GM21526 (cell line): Measurements from ENCODE around the gene PRKAR2A.

Source experiments
- ATAC-seq: cut with Tn5 transposase; IDR thresholded peaks from one replicate; pipeline ENCODE4 v1.9.1; 2021; ENCODE audit warnings: moderate library complexity; ENCODE audit not compliant: unreplicated experiment, low FRiP score

Gene PRKAR2A

GRCh38 chr3:48847504-48848423, at the start of gene PRKAR2A:
TSS of gene PRKAR2A (minus strand) at chr3:48847874. CDS start at chr3:48847596, 278 bp downstream.
- peak; percentile 85 for ATAC-seq

GRCh38 chr3:48896936-48897335, 49.3 kb upstream of the PRKAR2A start:
- ATAC-seq, result no peak

DNA sequence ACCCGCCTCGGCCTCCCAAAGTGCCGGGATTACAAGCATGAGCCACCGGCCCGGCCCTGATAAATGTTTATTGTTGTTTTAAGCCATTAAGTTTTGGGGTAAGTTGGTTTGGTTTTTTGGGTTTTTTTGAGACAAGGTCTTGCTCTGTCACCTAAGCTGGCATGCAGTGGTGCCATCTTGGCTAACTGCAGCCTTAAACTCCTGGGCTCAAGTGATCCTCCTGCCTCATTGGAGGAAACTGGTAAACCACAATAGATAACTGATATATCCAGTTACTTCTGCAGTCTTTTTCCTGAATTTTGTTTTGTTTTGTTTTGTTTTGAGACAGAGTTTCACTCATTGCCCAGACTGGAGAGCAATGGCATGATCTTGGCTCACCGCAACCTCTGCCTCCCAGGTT, 46.8 kb upstream of the PRKAR2A start:
- ATAC-seq, result no peak

DNA sequence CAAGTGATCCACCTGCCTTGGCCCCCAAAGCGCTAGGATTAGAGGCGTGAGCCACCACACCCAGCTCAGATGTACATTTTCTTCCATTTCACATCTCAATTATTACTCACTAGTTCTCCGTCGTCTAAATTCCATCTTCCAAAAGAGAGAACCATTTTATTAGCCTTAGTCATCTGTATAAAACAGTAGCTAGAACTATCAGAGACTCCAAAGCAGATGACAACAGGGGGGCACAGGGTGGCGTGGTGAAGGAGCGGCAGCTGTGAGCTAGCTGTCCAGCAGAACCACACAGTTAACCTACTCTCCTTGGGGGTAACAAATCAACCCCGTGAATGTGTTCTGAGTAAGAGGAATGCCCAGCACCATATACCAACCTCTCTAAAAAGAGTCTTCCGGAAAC, 43.9 kb upstream of the PRKAR2A start:
- ATAC-seq, result no peak

DNA sequence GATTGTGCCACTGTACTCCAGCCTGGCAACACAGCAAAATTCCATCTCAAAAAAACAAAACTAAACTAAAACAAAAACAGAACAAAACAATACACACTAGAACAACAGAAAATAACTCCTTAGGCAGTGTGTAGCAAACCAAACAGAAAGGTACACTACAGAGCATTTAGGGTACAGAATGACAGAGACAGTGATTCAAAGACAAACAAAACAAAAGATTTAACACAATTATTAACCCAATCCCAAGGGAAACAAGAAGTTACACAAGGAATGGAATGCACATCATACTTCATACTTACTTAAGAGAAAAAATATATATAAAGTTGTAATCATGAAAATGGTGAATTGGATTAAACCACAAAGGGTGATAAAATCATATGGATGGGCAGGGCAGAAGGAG, 38.1 kb upstream of the PRKAR2A start:
- no peak for ATAC-seq

GRCh38 chr3:48881652-48882114, 34.0 kb upstream of the PRKAR2A start:
- ATAC-seq, result no peak

- ATAC-seq, result no peak
Observed at GRCh38 chr3:48881006-48881405, 33.3 kb upstream of the PRKAR2A start.

GRCh38 chr3:48879994-48880377, 32.3 kb upstream of the PRKAR2A start:
- ATAC-seq, result no peak

DNA sequence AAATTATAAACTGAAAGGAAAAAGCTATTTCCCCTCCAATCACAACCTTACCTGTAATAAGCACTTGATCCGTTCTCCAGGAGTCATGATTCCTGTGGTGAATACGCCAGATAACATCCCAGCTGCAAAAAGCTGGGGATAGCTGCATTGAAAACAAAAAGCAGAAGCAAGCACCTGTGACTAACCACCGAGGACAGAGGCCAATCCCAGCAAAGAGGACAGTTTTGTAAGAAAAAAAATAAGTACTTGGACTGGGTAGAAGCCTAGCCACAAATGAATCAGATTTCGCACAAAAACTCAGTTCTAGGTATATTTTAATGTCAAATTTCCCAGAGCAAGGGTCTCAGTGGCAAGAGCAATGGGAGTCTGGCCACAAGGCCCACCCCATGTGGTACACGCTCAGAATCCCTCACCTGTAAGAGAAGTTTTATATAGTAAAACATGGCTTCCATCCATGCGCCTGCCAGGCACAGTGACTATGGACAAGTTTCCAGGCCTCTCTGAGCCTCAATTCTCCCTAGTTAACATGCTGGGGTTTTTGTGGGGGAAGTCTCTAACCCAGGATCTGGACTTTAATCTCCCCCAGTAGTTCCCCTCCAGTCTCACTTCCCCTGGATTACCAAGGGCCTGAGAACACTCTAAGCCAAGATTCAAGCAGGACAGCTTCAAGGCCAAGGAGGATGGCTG, 31.8 kb upstream of the PRKAR2A start:
- ATAC-seq, result no peak

DNA sequence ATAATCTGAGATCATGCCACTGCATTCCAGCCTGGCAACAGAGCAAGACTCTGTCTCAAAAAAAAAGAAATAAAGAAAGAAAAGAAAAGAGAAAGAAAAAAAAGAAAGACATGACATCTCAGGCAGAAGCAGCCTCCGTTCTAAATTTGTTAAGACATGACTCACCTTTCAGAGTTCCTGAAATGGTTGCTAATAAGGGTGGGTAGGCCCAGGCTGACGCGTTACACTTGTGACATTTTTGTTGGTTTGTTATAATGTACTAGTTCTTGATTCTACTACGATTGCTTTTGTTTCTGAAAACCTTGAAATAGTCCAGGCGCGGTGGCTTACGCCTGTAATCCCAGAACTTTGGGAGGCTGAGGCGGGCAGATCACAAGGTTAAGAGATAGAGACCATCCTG, 30.0 kb upstream of the PRKAR2A start:
- no peak for ATAC-seq

DNA sequence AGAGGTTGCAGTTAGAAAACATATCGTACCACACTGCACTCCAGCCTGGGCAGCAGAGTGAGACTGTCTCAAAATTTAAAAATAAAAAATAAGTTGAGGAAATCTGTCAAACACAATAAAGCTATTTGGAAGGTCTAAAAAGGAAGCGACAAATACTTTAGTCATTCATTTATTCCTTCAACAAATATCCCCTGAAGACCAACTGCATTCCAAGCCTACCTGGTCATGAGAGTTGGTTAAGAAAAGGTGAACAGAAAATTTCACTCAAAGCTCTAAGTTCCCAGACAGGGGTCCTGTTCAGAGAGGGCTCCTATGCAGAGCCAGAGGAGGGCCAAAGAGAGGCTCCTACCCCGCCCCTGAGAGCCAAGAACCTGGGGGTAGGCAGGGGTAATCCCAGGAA, 15.4 kb upstream of the PRKAR2A start:
- no peak for ATAC-seq

DNA sequence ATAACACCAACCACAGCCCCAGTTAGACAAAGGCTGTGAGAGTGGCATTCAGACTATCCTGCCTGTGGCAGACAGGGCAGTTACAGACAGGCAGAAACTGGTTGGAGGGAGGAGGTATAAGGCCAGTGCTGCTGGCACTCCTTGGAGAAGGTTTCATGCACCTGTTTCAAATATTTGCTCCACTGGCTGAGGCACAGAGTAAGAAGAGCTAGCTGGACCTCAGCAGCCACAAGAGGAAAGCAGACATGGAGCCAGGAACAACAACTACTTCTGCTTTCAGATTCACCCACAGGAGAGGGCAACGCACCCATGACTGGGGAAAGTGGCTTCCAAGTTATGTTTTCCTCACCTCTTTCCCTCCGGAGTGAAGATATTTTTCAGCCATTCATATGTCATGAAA, 11.5 kb upstream of the PRKAR2A start:
- no peak for ATAC-seq

GRCh38 chr3:48858709-48859108, 11.0 kb upstream of the PRKAR2A start:
- no peak for ATAC-seq

DNA sequence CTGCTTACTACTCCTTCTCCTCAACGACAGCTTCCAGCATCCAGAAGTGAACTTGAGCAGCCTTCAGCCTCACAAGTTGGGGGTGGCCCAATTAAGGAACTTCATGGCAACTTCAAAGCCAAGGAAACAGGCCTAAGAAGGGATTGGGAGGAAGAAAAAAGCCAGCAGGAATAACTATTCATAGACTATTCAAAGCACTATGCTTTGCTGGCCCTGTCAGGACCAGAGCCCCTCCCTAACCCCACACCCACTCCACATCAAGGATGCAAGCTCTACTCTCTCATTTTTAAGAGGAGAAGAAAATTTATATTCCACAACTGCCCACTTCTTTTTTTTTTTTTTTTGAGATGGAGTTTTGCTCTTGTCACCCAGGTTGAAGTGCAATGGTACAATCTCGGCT, 10.0 kb upstream of the PRKAR2A start:
- no peak for ATAC-seq

GRCh38 chr3:48856469-48856868, 8.8 kb upstream of the PRKAR2A start:
- ATAC-seq, result no peak

- no peak for ATAC-seq
Observed at GRCh38 chr3:48855681-48856447, 8.2 kb upstream of the PRKAR2A start.

- ATAC-seq, result no peak
Observed at GRCh38 chr3:48852151-48852550, 4.5 kb upstream of the PRKAR2A start.

DNA sequence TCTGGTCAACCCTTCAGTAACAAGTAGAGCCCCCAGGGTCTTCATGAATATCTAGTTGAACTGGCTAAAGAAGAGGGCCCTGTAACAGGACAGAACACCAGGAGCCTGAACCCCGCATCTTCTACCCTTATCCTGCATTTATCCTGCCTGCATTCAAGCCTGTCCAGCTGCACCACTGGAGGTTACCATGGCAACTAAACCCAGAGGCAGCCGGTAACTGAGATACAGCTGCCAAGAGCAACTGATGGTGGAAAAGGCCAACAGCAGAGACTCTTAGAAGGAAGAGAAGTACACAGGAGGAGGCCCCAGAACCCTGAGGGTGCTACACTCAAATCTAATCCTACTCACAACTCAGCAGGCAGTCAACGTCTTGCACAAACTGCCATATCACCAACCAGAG, 3.7 kb upstream of the PRKAR2A start:
- ATAC-seq, result no peak

DNA sequence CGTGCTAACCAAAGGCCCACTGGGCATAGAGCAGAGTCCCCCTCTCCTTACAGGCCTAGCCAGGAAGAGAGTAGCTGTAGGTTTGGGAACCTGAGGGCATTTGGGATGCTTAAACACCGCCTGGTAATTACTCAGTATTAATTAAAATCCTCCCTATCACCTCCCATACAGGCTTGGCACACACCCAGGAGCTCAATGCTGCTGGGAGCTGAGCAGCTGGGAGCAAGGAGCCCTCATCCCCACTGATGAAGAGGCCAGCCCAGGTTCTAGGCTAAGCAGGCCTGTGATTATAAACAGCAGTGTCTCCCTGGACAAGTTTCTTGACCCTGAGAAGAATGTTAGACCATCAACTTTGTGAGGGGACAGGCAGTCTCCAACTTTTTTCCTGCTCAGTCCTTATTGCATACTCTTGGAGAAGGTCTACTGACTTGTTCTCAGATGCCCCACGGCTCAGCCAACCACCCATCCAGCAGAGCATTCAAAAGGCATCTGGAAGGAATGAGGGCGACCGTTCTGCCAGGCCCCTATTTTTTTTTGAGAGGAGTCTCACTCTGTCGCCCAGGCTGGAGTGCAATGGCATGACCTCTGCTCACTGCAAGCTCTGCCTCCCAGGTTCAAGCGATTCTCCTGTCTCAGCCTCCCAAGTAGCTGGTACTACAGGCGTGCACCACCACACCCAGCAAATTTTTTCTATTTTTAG, 1.3 kb upstream of the PRKAR2A start:
- ATAC-seq, result no peak

GRCh38 chr3:48847053-48847503, 596 bp downstream of the PRKAR2A start:
- peak; percentile 4 for ATAC-seq
